ENCODE data around the gene ZNF689.

DNA sequence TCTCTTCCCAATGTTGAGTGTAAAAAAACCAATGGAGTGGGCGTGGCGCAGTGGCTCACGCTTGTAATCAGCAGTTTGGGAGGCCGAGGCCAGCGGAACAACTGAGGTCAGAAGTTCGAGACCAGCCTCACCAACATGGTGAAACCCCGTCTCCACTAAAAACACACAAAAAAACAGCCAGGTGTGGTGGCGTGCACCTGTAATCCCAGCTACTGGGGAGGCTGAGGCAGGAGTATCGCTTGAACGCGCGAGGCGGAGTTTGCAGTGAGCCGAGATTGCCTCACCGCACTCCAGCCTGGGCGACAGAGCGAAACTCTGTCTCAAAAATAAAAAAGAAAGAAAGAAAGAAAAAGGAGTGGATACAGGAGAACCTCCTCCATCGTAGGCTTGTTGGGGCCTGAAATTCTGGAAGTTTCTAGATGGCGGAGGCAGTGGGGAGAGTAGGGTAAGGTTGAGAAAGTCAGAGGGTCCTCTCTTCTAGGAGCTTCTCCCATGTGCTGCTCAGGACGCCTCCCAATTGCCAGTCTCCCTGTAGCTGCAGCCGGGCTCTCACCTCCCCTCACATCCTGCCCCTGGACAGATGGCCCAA, 51.3 kb downstream of the ZNF689 start:
- TF ChIP-seq, protein P1, sequence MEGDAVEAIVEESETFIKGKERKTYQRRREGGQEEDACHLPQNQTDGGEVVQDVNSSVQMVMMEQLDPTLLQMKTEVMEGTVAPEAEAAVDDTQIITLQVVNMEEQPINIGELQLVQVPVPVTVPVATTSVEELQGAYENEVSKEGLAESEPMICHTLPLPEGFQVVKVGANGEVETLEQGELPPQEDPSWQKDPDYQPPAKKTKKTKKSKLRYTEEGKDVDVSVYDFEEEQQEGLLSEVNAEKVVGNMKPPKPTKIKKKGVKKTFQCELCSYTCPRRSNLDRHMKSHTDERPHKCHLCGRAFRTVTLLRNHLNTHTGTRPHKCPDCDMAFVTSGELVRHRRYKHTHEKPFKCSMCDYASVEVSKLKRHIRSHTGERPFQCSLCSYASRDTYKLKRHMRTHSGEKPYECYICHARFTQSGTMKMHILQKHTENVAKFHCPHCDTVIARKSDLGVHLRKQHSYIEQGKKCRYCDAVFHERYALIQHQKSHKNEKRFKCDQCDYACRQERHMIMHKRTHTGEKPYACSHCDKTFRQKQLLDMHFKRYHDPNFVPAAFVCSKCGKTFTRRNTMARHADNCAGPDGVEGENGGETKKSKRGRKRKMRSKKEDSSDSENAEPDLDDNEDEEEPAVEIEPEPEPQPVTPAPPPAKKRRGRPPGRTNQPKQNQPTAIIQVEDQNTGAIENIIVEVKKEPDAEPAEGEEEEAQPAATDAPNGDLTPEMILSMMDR (IDR thresholded peaks at IDR 0.05; ENCODE audit: low read length) = no peak
- no peak for TF ChIP-seq EZH2 (IDR thresholded peaks at IDR 0.05; ENCODE audit: borderline replicate concordance, low read length)
